Daoy (cell line): ENCODE data around the gene BLVRA. TPM values are rescaled to one million over a fixed set of nuclear protein-coding genes. Genes with fewer than 3 reads are reported as not detected.
A peak's percentile ranks its signal among the peaks of the same experiment; 100 is the strongest.
"Not testable (repeated sequence)": the region's sequence is repeated elsewhere in the genome, so short reads cannot be mapped to it uniquely, and the experiment has no call there.

Experiments used
- DNase-seq: peaks from one replicate; pipeline ENCODE4 v3.0.0-alpha.2; 2015; ENCODE audit warnings: low read depth
- total RNA-seq: library from RNA; depleted of rRNA; stranded (reverse); fragments of >200 nt; shearing (Covaris generic); gene quantifications from 2 replicates; pipeline ENCODE4 v1.2.3, GENCODE V29; 2014

BLVRA gene
- total RNA-seq, 1 experiment from 2014 or later, result 63.1 TPM

GRCh38 chr7:43768887-43769272 lies 10.4 kb downstream of the BLVRA start:
- no peak for DNase-seq

GRCh38 chr7:43769281-43769680 lies 10.8 kb downstream of the BLVRA start:
- no peak for DNase-seq

- no peak for DNase-seq
Measured at GRCh38 chr7:43769791-43770465, 11.4 kb downstream of the BLVRA start.

- DNase-seq, result no peak
Measured at GRCh38 chr7:43771128-43771527, 12.6 kb downstream of the BLVRA start.

GRCh38 chr7:43771573-43771972 lies 13.1 kb downstream of the BLVRA start:
- no peak for DNase-seq

- DNase-seq, result not testable (repeated sequence)
Measured at GRCh38 chr7:43773268-43773667, 14.8 kb downstream of the BLVRA start.

GRCh38 chr7:43775255-43775654 lies 16.8 kb downstream of the BLVRA start:
- DNase-seq, result not testable (repeated sequence)

- not testable (repeated sequence) for DNase-seq
Measured at GRCh38 chr7:43778293-43779044, 20.0 kb downstream of the BLVRA start.

GRCh38 chr7:43779045-43779812 lies 20.7 kb downstream of the BLVRA start:
- DNase-seq, result no peak

GRCh38 chr7:43781726-43782607 lies 23.5 kb downstream of the BLVRA start:
- DNase-seq, result no peak

- DNase-seq, result no peak
Measured at GRCh38 chr7:43782768-43783555, 24.5 kb downstream of the BLVRA start.

- DNase-seq, result no peak
Measured at GRCh38 chr7:43784030-43784584, 25.6 kb downstream of the BLVRA start.

- peak; percentile 60 for DNase-seq
Measured at GRCh38 chr7:43784585-43785087, 26.2 kb downstream of the BLVRA start.

- DNase-seq, result peak; percentile 85
Measured at GRCh38 chr7:43785420-43785819, 26.9 kb downstream of the BLVRA start.

- no peak for DNase-seq
Measured at GRCh38 chr7:43787771-43788170, 29.3 kb downstream of the BLVRA start.

GRCh38 chr7:43790006-43790405 lies 31.5 kb downstream of the BLVRA start:
- DNase-seq, result no peak

GRCh38 chr7:43790834-43791233 lies 32.4 kb downstream of the BLVRA start:
- DNase-seq, result no peak

GRCh38 chr7:43791665-43792064 lies 33.2 kb downstream of the BLVRA start:
- no peak for DNase-seq

- DNase-seq, result no peak
Measured at GRCh38 chr7:43792471-43793150, 34.1 kb downstream of the BLVRA start.

- DNase-seq, result no peak
Measured at GRCh38 chr7:43799605-43800004, 41.1 kb downstream of the BLVRA start.
